Right atrium auricular region (tissue), 2 donors: Measurements from ENCODE around the gene KRTAP4-11. TPM values are rescaled to one million over a fixed set of nuclear protein-coding genes. Genes with fewer than 3 reads are reported as not detected.
"Not testable (repeated sequence)": the region's sequence is repeated elsewhere in the genome, so short reads cannot be mapped to it uniquely, and the experiment has no call there.

ENCODE experiments used
- DNase-seq: peaks from one replicate; pipeline ENCODE4 v3.0.0-alpha.2; 2019; ENCODE audit warnings: low spot score
- H3K27ac ChIP-seq, 2 donors: fragments of 200-600 bp; sonication (generic); 1 replicate in 1 of 2; 2 replicates in 1 of 2; pipeline ENCODE4 v1.5.1; 2016 to 2019
- H3K27me3 ChIP-seq, 2 donors: fragments of 200-600 bp; sonication (generic); one replicate each; pipeline versions ENCODE4 v1.5.1 to v1.6.0; 2017 to 2019
- H3K36me3 ChIP-seq: fragments of 200-600 bp; sonication (generic); one replicate; pipeline ENCODE4 v1.5.1; 2016
- H3K4me1 ChIP-seq, 2 donors: fragments of 200-600 bp; sonication (generic); one replicate each; pipeline versions ENCODE4 v1.5.1 to v1.6.0; 2017 to 2019
- H3K4me3 ChIP-seq, 2 donors: fragments of 200-600 bp; sonication (generic); 1 replicate in 1 of 2; 2 replicates in 1 of 2; pipeline ENCODE4 v1.5.1; 2017 to 2019; ENCODE audit warnings: mild to moderate bottlenecking in 1 of 2, moderate library complexity in 1 of 2
- H3K9me3 ChIP-seq, 2 donors: fragments of 200-600 bp; sonication (generic); one replicate each; pipeline ENCODE4 v1.5.1; 2019
- total RNA-seq, 2 donors: library from RNA; depleted of rRNA; stranded (reverse); fragments of >200 nt; gene quantifications; one replicate each; pipeline ENCODE4 v1.1.0, GENCODE V29; 2016
- TF ChIP-seq, protein P1 (sequence below), 2 donors: fragments of 200-600 bp; sonication (generic); IDR thresholded peaks; one replicate each; pipeline ENCODE4 v1.5.1; 2019; ENCODE audit warnings: antibody characterized with exemption in 2 of 2

Gene KRTAP4-11
- total RNA-seq, 2 donors from 2014 or later = not detected

DNA sequence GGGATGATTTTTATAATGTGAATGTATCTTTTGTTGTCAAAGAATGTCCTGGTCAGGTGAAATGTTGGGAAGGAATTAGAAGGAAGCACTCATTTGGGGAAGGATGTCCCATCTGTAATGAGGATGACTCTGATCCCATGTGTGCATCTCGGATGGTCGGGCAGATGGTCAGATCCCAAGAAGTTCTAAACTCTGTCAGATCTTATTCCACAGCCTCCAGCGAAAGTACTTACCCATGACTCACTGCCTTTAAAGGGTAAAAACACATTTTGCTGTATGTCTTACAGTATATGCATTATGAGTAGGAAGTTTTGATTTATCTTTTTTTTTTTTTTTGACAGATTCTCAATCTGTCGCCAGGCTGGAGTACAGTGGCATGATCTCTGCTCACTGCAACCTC is 548 bp upstream of the KRTAP4-11 start:
- DNase-seq = no peak
- Histone ChIP-seq H3K9me3 (no peaks in the 10 kb centered on the region), H3K36me3 (no peaks in the 10 kb centered on the region), H3K27ac (no peak overlapping the region), H3K27me3 (no peaks in the 10 kb centered on the region), H3K4me3 (no peak overlapping the region), H3K4me1 (no peaks in the 10 kb centered on the region)
- TF ChIP-seq, protein P1, sequence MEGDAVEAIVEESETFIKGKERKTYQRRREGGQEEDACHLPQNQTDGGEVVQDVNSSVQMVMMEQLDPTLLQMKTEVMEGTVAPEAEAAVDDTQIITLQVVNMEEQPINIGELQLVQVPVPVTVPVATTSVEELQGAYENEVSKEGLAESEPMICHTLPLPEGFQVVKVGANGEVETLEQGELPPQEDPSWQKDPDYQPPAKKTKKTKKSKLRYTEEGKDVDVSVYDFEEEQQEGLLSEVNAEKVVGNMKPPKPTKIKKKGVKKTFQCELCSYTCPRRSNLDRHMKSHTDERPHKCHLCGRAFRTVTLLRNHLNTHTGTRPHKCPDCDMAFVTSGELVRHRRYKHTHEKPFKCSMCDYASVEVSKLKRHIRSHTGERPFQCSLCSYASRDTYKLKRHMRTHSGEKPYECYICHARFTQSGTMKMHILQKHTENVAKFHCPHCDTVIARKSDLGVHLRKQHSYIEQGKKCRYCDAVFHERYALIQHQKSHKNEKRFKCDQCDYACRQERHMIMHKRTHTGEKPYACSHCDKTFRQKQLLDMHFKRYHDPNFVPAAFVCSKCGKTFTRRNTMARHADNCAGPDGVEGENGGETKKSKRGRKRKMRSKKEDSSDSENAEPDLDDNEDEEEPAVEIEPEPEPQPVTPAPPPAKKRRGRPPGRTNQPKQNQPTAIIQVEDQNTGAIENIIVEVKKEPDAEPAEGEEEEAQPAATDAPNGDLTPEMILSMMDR (IDR thresholded peaks at IDR 0.05) = no peak

DNA sequence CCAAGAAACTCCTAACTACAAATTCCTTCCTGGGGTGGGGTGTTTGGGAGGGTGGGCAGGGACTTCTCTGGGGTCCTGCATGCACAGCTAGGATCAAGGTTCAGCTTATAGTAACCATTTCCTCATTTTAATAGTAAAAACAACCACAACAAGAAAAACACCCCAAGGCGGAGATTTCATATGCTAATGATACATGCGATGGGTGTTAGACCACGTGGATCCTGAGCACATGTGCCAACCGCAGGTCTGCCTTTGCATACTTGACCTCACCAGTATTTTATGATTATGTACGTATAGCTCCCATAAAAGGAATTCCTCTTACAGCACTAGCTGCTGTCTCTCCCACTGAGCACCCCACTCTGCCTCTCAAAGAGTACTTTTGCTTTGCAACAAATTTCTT is 1.9 kb downstream of the KRTAP4-11 start:
- H3K27ac ChIP-seq = no peak overlapping the region
- no peaks in the 10 kb centered on the region for H3K4me1 ChIP-seq
- no peaks in the 10 kb centered on the region for H3K9me3 ChIP-seq
- no peak overlapping the region for H3K4me3 ChIP-seq
- TF ChIP-seq, protein P1 (IDR thresholded peaks at IDR 0.05) = no peak
- H3K27me3 ChIP-seq = no peaks in the 10 kb centered on the region
- no peaks in the 10 kb centered on the region for H3K36me3 ChIP-seq
- DNase-seq = no peak

DNA sequence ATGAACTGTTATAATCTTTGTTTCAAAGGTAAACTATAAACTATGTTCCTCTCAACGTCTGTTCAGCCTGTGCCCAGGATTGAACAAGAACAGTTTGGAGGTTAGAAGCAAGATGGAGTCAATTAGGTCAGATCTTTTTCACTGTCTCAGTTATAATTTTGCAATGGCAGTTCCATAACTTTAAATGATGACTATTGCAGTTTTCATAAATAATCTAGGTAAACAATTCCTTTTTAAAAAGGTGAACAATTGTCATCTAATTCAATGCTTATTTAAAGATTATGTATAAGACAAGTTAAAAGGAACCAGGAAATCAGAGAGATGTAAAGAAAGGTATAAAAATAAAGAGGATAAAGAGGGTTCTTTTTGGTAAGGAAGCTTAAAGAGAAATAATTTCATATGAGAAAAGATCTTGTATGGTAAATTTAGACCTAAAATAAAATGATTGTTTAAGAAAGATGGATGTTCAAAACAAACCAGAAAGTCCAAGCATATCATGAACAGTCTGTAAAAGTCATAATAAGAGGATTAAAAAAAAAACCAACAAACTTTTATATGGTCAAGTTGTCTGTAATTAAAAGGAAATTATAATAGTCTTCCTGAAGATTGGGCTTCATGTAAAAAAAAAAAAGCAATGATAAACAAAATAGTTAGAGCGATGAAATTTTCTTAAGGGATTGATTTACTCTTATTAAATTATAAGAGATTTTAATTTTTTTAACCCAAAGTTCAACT is 6.9 kb downstream of the KRTAP4-11 start:
- no peak overlapping the region for H3K4me3 ChIP-seq
- H3K4me1 ChIP-seq = no peaks in the 10 kb centered on the region
- H3K36me3 ChIP-seq = no peaks in the 10 kb centered on the region
- no peaks in the 10 kb centered on the region for H3K27me3 ChIP-seq
- no peak overlapping the region for H3K27ac ChIP-seq
- TF ChIP-seq, protein P1 (IDR thresholded peaks at IDR 0.05) = no peak
- no peaks in the 10 kb centered on the region for H3K9me3 ChIP-seq
- DNase-seq = no peak

DNA sequence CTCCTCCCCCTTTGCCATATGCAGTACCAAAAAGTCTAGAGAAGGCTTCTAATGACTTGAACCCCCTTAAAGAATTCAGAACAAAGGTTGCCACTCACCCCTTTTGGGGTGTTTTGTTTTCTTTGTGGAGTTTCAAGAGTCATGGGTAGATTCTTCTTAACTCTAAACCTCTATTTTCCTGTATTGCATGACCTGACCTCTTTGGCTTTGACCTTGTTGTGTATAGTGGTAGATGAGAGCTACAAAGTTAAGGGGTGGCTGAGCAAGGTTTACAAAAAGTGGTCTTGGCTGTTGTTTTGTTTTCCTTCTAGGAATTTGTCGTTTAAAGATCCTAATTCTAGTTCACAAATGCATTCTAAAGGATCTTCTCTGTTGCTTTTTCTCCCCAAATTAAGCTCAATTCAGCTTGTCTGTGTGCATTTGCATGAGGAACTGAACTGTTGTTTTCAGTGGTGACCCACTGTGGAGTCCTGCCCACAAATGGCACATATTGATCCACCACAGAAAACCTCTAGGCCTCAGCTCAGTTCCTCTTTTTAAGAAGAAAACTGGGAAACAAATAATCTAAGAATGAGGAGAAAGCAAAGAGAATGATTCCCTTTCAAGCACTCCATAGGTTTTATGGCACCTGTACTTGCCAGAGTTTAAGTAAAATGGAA is 9.3 kb downstream of the KRTAP4-11 start:
- not testable (repeated sequence) for H3K9me3 ChIP-seq, DNase-seq, H3K27me3 ChIP-seq, H3K36me3 ChIP-seq, H3K4me3 ChIP-seq, H3K27ac ChIP-seq, H3K4me1 ChIP-seq

DNA sequence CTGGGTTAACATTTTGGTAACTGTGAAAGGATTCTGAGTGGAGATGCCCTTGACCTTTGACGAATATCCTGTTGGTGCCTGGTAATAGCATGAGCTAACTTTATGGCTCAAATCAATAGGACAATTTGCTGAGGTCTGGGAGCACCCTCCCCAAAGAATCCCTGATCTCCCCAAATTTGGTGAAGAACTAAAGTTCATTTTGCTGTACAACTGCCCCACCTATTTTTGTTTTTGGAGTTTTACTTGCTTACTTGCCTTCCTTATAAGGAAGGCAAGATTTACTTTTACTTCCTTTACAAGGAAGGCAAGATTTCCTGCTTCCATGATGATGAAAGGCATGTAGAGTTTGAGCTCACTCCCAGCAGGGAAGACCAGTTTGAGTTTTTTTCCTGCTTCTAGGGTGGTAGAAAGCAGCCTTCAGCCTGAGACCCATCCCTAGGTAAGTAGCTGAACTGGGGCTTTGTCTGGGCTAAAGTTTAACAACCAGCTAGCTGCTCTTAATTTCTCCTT is 10.2 kb downstream of the KRTAP4-11 start:
- Histone ChIP-seq H3K9me3 (no peaks in the 10 kb centered on the region), H3K36me3 (no peaks in the 10 kb centered on the region), H3K4me1 (no peaks in the 10 kb centered on the region), H3K4me3 (no peak overlapping the region), H3K27ac (no peak overlapping the region), H3K27me3 (no peaks in the 10 kb centered on the region)
- DNase-seq = no peak
- TF ChIP-seq, protein P1 (IDR thresholded peaks at IDR 0.05) = no peak

DNA sequence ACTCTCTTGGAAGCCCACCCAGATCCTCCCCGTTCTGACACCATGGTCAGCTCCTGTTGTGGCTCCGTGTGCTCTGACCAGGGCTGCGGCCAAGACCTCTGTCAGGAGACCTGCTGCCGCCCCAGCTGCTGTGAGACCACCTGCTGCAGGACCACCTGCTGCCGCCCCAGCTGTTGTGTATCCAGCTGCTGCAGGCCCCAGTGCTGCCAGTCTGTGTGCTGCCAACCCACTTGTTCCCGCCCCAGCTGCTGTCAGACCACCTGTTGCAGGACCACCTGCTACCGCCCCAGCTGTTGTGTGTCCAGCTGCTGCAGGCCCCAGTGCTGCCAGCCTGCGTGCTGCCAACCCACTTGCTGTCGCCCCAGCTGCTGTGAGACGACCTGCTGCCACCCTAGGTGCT is 12.8 kb downstream of the KRTAP4-11 start, which contains the start of gene KRTAP4-9:
Gene KRTAP4-9 (plus strand): TSS at position 43 of the 400 bp plus-strand sequence. CDS start 0 bp downstream, at position 43.
- not testable (repeated sequence) for H3K9me3 ChIP-seq, H3K27me3 ChIP-seq, H3K36me3 ChIP-seq, DNase-seq, H3K4me1 ChIP-seq, H3K4me3 ChIP-seq, H3K27ac ChIP-seq

DNA sequence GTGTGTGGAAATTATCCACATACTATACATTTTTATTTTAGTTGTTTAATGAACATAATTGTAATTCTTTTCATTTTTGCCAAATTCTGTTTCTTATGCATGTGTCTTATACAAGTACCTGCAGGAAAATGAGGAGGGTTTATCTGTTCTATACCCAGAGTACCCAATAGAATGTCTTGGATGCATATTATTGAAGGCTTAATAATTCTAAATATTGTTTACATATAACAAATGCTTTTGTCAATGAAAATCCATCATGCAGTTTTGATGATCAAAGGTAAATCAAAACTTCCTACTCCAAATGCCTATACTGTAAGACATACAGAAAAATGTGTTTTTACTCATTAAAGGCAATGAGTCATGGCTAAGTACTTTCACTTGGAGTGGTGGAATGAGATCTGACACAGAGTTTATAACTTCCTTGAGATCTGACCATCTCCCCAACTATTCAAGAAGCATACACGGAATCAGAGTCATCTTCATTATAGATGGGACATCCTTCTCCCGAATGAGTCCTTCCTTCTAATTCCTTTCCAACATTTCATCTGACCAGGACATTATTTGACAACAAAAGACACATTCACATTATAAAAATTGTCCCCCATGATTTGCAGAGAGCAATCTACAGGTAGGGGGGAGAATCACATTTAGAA is 13.7 kb downstream of the KRTAP4-11 start:
- not testable (repeated sequence) for DNase-seq, H3K4me1 ChIP-seq, H3K9me3 ChIP-seq, H3K27ac ChIP-seq, H3K4me3 ChIP-seq, H3K36me3 ChIP-seq, H3K27me3 ChIP-seq
